Measurements from ENCODE around the gene MYBPHL.

DNA sequence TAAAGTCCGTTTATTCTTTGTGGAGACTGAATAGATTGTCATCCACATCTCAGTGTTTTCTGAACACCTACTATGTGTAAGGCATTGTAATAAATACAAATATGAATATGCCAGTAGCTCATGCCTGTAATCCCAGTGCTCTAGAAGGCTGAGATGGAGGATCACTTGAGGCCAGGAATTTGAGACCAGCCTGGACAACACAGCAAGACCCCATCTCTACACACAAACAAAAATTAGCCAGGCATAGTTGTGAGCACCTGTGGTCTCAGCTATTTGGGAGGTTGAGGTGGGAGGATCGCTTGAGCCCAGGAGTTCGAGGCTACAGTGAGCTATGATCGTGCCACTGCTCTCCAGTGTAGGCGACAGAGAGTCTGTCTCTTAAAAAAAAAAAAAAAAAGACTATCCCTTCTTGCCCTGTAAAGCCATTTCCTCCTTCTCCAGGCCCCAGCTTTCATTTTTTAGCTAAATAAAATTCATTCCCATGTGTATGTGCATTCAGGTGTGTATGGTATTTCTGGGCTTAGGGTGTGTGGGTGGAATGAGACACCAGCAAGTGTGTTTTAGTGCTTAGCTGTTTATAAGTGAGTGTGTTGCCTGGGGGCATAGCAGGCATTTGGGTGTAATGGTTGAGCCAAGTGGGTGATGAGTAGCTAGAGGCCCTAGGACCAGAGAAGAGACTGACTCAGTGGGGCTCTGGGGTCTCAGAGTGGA is 49.7 kb downstream of the MYBPHL start:
- TF ChIP-seq EZH2 (IDR thresholded peaks at IDR 0.05; ENCODE audit: insufficient read depth, poor library complexity, severe bottlenecking) (no peak), EZH2phosphoT487 (IDR thresholded peaks at IDR 0.05; ENCODE audit: insufficient read depth, low read depth) (no peak)

Data from GM23248 (cell line).